Measurements from ENCODE around the gene BCL7B.
"Not testable (repeated sequence)": the region's sequence is repeated elsewhere in the genome, so short reads cannot be mapped to it uniquely, and the experiment has no call there.

BCL7B gene

GRCh38 chr7:73504017-73504416 is 53.5 kb downstream of the BCL7B start:
- TF ChIP-seq CTCF (IDR thresholded peaks at IDR 0.05; ENCODE audit: low read depth, low read length) = no peak

GRCh38 chr7:73503229-73503628 is 54.3 kb downstream of the BCL7B start:
- H3K4me3 ChIP-seq (ENCODE audit: low read depth, low read length) = no peak overlapping the region
- no peak for TF ChIP-seq CTCF (IDR thresholded peaks at IDR 0.05; ENCODE audit: low read depth, low read length)

More at GRCh38 chr7:73504017-73504416, 53.5 kb downstream of the BCL7B start:
- no peak overlapping the region for H3K4me3 ChIP-seq (ENCODE audit: low read depth, low read length)

DNA sequence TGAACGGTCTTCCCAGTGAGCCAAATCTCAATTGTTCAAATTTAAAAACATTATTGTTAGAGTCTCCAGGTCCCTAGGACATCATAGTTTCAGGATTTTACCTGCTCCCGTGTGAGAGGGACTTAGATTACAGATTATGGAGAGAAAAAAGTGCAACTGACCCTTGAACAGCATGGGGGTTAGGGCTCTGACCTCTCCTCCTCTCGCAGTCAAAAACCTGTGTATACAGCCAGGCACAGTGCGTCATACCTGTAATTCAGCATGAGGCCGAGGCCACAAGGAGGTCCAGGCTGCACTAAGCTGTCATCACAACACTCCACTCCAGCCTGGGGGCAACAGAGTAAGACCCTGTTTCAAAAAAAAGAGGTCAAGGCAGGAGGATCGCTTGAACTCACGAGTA is 60.9 kb downstream of the BCL7B start:
- no peak for TF ChIP-seq CTCF (IDR thresholded peaks at IDR 0.05; ENCODE audit: low read depth, low read length)
- no peak overlapping the region for H3K4me3 ChIP-seq (ENCODE audit: low read depth, low read length)

- not testable (repeated sequence) for H3K4me3 ChIP-seq (ENCODE audit: low read depth, low read length)
These were observed 62.0 kb downstream of the BCL7B start for GRCh38 chr7:73495507-73495906.

GRCh38 chr7:73489976-73490375 is 67.5 kb downstream of the BCL7B start:
- TF ChIP-seq CTCF (IDR thresholded peaks at IDR 0.05; ENCODE audit: low read depth, low read length) = no peak
- no peak overlapping the region for H3K4me3 ChIP-seq (ENCODE audit: low read depth, low read length)

- H3K4me3 ChIP-seq (ENCODE audit: low read depth, low read length) = no peak overlapping the region
- TF ChIP-seq CTCF (IDR thresholded peaks at IDR 0.05; ENCODE audit: low read depth, low read length) = no peak
These were observed 70.0 kb downstream of the BCL7B start for GRCh38 chr7:73487486-73487885.
